HepG2 (cell line): Measurements from ENCODE around the gene SRCIN1. TPM values are rescaled to one million over a fixed set of nuclear protein-coding genes. Genes with fewer than 3 reads are reported as not detected.
A peak's percentile ranks its signal among the peaks of the same experiment; 100 is the strongest.

Source experiments
- ELF4 ChIP-seq: sonication (generic); formaldehyde crosslinking; IDR thresholded peaks from 2 replicates; pipeline ENCODE4 v1.5.0; 2020; ENCODE audit warnings: missing genetic modification reagents, mild to moderate bottlenecking, moderate library complexity, borderline replicate concordance
- HNRNPK ChIP-seq: fragments of 200-400 bp; formaldehyde crosslinking; IDR thresholded peaks from 2 replicates; pipeline ENCODE4 v1.6.1; 2018; ENCODE audit warnings: low read length, low read depth, moderate library complexity, mild to moderate bottlenecking; ENCODE audit not compliant: poor library complexity, severe bottlenecking
- JUND ChIP-seq: sonication (generic); formaldehyde crosslinking; IDR thresholded peaks from 2 replicates; pipeline ENCODE4 v1.8.0; 2022; ENCODE audit warnings: mild to moderate bottlenecking, missing genetic modification reagents
- KDM4B ChIP-seq: sonication (generic); formaldehyde crosslinking; IDR thresholded peaks from 2 replicates; pipeline ENCODE4 v1.4.0; 2020; ENCODE audit warnings: missing genetic modification reagents
- MAF1 ChIP-seq: sonication (generic); formaldehyde crosslinking; IDR thresholded peaks from 2 replicates; pipeline ENCODE4 v1.5.0; 2020; ENCODE audit warnings: missing genetic modification reagents, borderline replicate concordance
- MAX ChIP-seq: IDR thresholded peaks from 2 replicates; pipeline ENCODE4 v1.6.1; 2012; ENCODE audit warnings: inconsistent platforms
- NCOA5 ChIP-seq: sonication (generic); formaldehyde crosslinking; IDR thresholded peaks from 2 replicates; pipeline ENCODE4 v1.4.0; 2020; ENCODE audit warnings: missing genetic modification reagents
- USF2 ChIP-seq, 2 experiments: sonication (generic) in 1 of 2; formaldehyde crosslinking in 1 of 2; IDR thresholded peaks; 2 replicates each; pipeline versions ENCODE4 v1.5.1 to v1.6.1; 2011 to 2020; ENCODE audit warnings: borderline replicate concordance in 1 of 2, low read depth in 1 of 2, low read length in 1 of 2, mild to moderate bottlenecking in 1 of 2, missing genetic modification reagents in 1 of 2, moderate library complexity in 1 of 2
- ZFP36L2 ChIP-seq: sonication (generic); formaldehyde crosslinking; IDR thresholded peaks from 2 replicates; pipeline ENCODE4 v1.4.0; 2020; ENCODE audit warnings: missing genetic modification reagents
- ZNF543 ChIP-seq: sonication (generic); formaldehyde crosslinking; IDR thresholded peaks from 2 replicates; pipeline ENCODE4 v1.4.0; 2020; ENCODE audit warnings: mild to moderate bottlenecking, missing genetic modification reagents
- ZNF674 ChIP-seq: sonication (generic); formaldehyde crosslinking; IDR thresholded peaks from 2 replicates; pipeline ENCODE4 v1.5.0; 2020; ENCODE audit warnings: low read depth, mild to moderate bottlenecking, missing genetic modification reagents
- polyA plus RNA-seq, 8 experiments: library from polyadenylated mRNA; depleted of rRNA in 3 of 8; stranded (reverse) in 7 of 8; unstranded in 1 of 8; fragments of >200 nt; fragmentation: Illumina TruSeq in 4 of 8; extraction: Trizol in 4 of 8; gene quantifications; 2 replicates each; pipeline versions ENCODE4 v1.2.1 to v1.2.3, GENCODE V29; 2011 to 2016; ENCODE audit warnings: low read depth in 4 of 8, missing spikeins in 1 of 8, mixed read lengths in 1 of 8; ENCODE audit not compliant: insufficient read depth in 1 of 8
- total RNA-seq, 5 experiments: library from RNA; depleted of rRNA; stranded (reverse); fragments of >200 nt; fragmentation: Illumina TruSeq; extraction: Trizol; gene quantifications; 2 replicates each; pipeline ENCODE4 v1.2.3, GENCODE V29; 2016; ENCODE audit warnings: low read depth in 1 of 5
- TF ChIP-seq, protein P1 (sequence below): sonication (generic); formaldehyde crosslinking; IDR thresholded peaks from 2 replicates; pipeline ENCODE4 v1.4.0; 2020; ENCODE audit warnings: missing genetic modification reagents
- TF ChIP-seq, protein P2 (sequence below): sonication (generic); formaldehyde crosslinking; IDR thresholded peaks from 2 replicates; pipeline ENCODE4 v1.5.1; 2020; ENCODE audit warnings: missing genetic modification reagents, mild to moderate bottlenecking, borderline replicate concordance
- TF ChIP-seq, protein P3 (sequence below): sonication (generic); formaldehyde crosslinking; IDR thresholded peaks from 2 replicates; pipeline ENCODE4 v1.8.0; 2022; ENCODE audit warnings: mild to moderate bottlenecking, missing genetic modification reagents; ENCODE audit not compliant: insufficient replicate concordance
- TF ChIP-seq, protein P4 (sequence below): sonication (generic); formaldehyde crosslinking; IDR thresholded peaks from 2 replicates; pipeline ENCODE4 v1.4.0; 2020; ENCODE audit warnings: missing genetic modification reagents

The SRCIN1 gene
- total and polyA plus RNA-seq, 2 of the 13 experiments (the other 11 are each of a cell fraction or from before 2014, with no cell fraction given): 1.2 to 9.6 TPM

DNA sequence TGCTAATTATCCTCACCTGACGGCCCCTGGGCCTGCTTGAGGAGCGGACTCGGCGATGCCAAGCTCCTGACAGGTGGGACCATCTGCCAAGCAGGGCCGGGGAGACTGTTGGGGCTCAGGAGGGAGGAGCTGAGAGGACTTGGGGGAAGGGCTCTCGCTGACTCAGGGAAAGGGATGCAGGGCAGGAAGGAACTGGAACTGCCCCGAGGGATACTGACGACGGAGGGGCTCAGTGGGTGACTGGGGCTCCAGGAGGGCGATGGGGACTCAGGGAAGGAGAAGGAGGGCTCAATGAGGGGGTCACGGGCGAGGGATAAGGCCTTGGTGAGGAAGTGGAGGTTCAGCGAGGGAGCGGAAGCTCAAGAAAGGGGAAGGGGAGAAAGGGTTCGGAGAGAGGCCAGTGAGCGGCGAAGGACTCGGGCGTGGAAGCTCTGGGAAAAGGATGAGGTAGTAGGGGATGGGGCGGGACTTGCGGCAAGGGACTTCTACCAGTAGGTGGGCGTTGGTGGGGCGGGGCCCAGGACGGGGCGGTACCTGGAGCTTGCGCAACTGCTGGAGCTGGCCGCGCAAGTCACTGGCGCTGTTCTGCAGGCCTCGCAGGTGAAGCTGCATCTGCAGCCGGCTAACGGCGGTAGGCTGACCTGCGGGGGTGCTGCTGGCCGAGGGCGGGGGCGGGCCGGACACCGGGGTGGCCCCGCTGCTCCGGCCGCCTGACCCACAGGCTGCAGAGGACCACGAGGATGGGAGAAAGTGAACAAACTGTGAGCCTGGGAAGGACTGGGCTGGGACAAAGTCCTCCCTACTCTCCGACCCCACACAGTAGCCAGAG lies 46.5 kb downstream of the SRCIN1 start (continued):
- TF ChIP-seq, protein P1, sequence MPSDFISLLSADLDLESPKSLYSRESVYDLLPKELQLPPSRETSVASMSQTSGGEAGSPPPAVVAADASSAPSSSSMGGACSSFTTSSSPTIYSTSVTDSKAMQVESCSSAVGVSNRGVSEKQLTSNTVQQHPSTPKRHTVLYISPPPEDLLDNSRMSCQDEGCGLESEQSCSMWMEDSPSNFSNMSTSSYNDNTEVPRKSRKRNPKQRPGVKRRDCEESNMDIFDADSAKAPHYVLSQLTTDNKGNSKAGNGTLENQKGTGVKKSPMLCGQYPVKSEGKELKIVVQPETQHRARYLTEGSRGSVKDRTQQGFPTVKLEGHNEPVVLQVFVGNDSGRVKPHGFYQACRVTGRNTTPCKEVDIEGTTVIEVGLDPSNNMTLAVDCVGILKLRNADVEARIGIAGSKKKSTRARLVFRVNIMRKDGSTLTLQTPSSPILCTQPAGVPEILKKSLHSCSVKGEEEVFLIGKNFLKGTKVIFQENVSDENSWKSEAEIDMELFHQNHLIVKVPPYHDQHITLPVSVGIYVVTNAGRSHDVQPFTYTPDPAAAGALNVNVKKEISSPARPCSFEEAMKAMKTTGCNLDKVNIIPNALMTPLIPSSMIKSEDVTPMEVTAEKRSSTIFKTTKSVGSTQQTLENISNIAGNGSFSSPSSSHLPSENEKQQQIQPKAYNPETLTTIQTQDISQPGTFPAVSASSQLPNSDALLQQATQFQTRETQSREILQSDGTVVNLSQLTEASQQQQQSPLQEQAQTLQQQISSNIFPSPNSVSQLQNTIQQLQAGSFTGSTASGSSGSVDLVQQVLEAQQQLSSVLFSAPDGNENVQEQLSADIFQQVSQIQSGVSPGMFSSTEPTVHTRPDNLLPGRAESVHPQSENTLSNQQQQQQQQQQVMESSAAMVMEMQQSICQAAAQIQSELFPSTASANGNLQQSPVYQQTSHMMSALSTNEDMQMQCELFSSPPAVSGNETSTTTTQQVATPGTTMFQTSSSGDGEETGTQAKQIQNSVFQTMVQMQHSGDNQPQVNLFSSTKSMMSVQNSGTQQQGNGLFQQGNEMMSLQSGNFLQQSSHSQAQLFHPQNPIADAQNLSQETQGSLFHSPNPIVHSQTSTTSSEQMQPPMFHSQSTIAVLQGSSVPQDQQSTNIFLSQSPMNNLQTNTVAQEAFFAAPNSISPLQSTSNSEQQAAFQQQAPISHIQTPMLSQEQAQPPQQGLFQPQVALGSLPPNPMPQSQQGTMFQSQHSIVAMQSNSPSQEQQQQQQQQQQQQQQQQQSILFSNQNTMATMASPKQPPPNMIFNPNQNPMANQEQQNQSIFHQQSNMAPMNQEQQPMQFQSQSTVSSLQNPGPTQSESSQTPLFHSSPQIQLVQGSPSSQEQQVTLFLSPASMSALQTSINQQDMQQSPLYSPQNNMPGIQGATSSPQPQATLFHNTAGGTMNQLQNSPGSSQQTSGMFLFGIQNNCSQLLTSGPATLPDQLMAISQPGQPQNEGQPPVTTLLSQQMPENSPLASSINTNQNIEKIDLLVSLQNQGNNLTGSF (CRISPR knock-in tag): no peak
- TF ChIP-seq KDM4B (peak; percentile 64; the same call in 1 of the 2 replicates), MAF1 (no peak), MAX (peak; percentile 74; the same call in 1 of the 2 replicates), ELF4 (CRISPR knock-in tag) (no peak), ZNF543 (no peak), ZNF674 (no peak), ZFP36L2 (CRISPR knock-in tag) (no peak), HNRNPK (peak; percentile 82), USF2 (IDR thresholded peaks at IDR 0.05; ENCODE audit: low read depth, low read length) (no peak), USF2 (CRISPR knock-in tag; IDR thresholded peaks at IDR 0.05; ENCODE audit: borderline replicate concordance) (no peak), JUND (CRISPR knock-in tag) (no peak), NCOA5 (CRISPR knock-in tag) (no peak)
- TF ChIP-seq, protein P2, sequence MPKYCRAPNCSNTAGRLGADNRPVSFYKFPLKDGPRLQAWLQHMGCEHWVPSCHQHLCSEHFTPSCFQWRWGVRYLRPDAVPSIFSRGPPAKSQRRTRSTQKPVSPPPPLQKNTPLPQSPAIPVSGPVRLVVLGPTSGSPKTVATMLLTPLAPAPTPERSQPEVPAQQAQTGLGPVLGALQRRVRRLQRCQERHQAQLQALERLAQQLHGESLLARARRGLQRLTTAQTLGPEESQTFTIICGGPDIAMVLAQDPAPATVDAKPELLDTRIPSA (CRISPR knock-in tag): no peak
- TF ChIP-seq, protein P3, sequence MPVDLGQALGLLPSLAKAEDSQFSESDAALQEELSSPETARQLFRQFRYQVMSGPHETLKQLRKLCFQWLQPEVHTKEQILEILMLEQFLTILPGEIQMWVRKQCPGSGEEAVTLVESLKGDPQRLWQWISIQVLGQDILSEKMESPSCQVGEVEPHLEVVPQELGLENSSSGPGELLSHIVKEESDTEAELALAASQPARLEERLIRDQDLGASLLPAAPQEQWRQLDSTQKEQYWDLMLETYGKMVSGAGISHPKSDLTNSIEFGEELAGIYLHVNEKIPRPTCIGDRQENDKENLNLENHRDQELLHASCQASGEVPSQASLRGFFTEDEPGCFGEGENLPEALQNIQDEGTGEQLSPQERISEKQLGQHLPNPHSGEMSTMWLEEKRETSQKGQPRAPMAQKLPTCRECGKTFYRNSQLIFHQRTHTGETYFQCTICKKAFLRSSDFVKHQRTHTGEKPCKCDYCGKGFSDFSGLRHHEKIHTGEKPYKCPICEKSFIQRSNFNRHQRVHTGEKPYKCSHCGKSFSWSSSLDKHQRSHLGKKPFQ (CRISPR knock-in tag): no peak
- TF ChIP-seq, protein P4, sequence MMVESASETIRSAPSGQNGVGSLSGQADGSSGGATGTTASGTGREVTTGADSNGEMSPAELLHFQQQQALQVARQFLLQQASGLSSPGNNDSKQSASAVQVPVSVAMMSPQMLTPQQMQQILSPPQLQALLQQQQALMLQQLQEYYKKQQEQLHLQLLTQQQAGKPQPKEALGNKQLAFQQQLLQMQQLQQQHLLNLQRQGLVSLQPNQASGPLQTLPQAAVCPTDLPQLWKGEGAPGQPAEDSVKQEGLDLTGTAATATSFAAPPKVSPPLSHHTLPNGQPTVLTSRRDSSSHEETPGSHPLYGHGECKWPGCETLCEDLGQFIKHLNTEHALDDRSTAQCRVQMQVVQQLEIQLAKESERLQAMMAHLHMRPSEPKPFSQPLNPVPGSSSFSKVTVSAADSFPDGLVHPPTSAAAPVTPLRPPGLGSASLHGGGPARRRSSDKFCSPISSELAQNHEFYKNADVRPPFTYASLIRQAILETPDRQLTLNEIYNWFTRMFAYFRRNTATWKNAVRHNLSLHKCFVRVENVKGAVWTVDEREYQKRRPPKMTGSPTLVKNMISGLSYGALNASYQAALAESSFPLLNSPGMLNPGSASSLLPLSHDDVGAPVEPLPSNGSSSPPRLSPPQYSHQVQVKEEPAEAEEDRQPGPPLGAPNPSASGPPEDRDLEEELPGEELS (CRISPR knock-in tag): 0 out of 2 replicates have a peak, but pooled peaks have one; percentile 9
